GM18868 (cell line): ENCODE results near the gene CASKIN1.
"Not testable (repeated sequence)": the region's sequence is repeated elsewhere in the genome, so short reads cannot be mapped to it uniquely, and the experiment has no call there.

Experiments used
- ATAC-seq: cut with Tn5 transposase; IDR thresholded peaks from one replicate; pipeline ENCODE4 v1.9.1; 2021; ENCODE audit warnings: mild to moderate bottlenecking, moderate library complexity; ENCODE audit not compliant: unreplicated experiment

CASKIN1 gene

DNA sequence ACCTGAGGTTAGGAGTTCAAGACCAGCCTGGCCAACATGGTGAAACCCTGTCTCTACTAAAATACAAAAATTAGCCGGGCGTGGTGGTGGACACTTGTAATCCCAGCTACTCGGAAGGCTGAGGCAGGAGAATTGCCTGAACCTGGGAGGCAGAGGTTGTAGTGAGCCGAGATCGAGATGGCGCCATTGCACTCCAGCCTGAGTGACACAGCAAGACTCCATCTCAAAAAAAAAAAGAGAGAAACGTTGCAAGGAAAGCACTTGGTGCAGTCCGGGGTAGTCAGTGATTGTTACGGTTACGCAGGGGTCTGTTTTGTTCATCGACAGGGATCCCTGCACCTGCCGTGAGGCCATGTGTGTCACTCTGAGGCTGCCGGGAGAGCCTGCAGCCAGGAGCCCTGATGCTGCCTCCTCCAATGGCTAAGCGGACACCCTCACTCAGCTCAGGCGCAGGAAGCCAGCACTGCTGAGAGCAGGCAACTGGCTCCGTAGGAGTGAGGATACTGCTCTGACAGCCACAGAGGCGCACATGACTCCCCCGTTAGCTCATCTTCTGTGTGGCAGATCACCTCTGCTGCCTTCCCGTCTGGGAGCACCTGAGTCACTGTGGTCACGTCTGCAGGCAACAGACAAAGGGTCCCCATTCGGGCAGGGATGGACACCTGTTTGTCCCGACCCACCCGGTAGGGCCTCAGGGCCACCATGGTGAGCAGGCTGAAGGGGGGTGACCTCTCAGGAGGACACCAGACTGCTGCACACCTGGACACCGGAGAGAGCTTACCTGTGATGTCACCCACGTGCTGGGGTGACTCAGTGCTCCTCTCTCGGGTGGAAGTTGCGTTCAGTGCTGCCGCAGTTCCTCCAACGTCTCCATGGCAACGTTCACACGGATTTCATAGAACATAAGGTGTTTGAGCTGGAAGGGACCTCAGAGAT, 53.2 kb downstream of the CASKIN1 start:
- no peak for ATAC-seq

DNA sequence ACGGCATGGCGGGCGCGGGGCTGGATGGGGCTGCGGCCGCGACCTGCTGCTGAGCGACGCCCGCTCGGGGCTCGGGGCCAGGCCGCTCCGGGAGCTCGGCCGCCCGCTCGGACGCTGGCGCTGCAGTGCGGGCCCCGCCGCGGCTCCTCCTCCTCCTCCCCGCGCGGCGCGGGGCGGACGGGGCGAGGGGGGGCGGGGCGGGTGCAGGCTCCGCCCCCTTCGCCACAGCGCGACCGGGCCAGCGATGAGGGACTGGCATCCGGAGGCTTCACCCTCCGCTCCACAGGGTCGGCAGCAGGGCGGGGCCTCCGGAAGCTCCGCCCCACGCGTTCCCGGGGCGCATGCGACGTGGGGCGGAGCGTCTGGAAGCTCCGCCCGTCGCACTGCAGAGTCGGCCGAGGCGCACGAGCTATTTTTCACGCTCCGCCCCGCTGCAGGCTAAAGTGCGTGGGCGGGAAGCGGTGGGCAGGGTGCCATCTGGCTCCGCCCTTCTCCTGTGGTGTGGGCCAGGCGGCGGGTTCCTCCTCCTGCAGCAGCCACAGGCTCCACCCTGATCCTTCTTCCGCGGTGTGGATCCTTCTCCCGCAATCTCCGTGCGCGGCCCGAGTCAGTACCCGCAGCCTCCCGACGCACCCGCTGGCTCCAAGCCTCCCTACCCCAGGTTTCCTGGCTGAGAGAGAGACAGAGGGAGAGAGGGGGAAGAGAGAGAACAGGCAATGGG, 60.5 kb downstream of the CASKIN1 start, which contains the start of gene PKD1:
Gene PKD1, minus strand, starts transcription at position 129 of the 721 bp plus-strand sequence. CDS start 209 bp downstream, outside the sequence.
- not testable (repeated sequence) for ATAC-seq

DNA sequence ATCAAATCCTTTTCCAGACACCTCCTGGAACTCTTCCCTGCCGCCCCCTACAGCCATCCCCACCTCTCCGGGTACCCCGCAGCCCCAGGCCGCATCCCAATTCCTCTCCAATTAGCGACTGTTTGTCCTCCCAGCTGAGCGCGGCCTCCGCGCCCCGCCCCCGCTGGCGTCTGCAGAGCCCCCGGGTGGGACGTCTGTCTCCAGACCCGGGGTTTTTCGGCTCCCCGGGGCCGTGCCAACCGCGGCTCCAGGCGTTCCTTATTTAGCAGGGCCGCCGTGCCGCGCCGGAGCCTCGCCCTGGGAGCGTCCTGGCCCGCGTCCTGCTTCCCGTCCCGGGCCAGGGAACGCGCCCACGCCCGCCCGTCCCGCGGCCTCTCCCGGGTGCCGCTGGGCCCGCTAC, 61.3 kb downstream of the CASKIN1 start:
- ATAC-seq = not testable (repeated sequence)

DNA sequence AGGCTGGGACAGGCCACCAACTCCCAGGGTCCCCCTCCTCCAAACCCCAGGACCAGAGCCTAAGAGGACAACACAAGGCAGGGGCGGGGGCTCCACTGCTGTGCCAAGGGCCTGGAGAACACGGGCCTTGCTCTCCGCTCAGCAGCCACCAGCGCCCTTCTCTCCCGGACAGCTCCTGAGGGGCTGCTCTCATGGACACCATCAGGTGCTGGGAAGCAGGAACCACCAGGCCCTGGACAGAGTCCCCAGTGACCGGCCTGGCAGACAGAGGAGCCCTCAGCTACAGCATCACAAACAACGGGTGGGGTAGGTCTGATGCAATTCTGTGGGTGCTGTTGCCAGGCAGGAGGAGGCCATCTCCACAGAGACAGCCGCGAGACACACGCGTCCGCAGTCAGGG, 62.6 kb downstream of the CASKIN1 start:
- ATAC-seq = not testable (repeated sequence)

DNA sequence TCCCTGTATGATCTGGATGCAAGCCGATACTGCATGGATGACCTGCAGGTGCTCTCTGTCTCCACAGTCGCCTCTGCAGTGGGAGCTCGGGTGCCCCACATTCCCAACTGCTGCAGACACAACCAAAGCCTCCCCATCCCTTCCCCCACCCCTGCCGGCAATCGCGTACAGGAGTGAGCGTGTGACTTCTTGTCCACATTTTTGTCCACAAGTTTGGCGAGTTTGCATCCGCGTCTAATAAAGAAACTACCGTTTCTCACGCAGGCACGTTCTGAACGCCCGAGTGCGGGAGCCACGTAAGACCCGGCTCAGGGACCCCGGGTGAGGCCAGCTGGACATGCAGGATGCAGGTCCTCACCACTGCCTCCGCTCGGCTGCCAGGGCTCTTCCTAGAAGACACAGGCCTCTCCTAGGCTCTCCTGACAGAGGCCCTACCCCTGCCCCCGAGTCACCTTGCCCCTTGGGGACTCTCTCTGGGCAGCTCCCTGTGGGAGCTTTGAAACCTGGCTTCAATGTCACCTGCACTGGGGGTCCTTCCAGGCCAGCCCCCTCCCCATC, 66.4 kb downstream of the CASKIN1 start:
- not testable (repeated sequence) for ATAC-seq

DNA sequence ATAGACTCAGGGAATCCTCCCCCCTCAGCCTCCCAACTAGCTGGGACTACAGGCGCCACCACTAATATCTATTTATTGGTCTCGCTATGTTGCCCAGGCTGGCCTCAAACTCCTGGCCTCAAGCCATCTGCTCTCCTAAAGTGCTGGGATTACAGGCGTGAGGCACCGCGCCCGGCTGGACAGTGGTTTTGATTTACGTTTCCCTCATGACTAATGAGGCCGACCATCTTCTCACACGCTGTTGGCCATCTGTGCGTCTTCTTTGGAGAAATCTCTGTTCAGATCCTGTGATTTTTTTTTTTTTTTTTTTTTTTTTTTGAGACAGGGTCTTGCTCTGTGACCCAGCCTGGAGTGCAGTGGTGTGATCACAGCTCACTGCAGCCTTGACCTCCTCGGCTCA, 67.2 kb downstream of the CASKIN1 start:
- not testable (repeated sequence) for ATAC-seq

DNA sequence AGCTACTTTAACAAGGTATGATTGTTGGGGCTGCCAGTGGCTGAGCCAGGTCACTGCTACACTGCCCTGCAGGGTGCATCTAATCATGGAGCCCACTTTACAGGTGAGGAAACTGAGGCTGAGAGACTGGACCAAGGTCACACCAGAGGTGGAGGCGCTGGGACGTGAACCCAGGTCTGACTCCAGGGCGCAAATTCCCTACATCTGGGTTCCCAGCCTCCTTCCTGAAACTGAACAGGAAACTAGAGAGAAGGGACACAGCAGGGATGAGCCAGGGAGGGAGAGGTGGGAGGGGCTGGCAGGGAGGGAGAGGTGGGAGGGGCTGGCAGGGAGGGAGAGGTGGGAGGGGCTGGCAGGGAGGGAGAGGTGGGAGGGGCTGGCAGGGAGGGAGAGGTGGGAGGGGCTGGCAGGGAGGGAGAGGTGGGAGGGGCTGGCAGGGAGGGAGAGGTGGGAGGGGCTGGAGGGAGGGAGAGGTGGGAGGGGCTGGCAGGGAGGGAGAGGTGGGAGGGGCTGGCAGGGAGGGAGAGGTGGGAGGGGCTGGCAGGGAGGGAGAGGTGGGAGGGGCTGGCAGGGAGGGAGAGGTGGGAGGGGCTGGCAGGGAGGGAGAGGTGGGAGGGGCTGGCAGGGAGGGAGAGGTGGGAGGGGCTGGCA, 68.7 kb downstream of the CASKIN1 start:
- not testable (repeated sequence) for ATAC-seq
